AG04449 (cell line): ENCODE results near the gene GALM.

ENCODE experiments used
- CTCF ChIA-PET: fragments of 350-600 bp; formaldehyde crosslinking; extraction: SDS; loops from one replicate; lab custom pipeline; 2021; ENCODE audit warnings: antibody characterized with exemption; lab: Yijun Ruan, JAX
- POLR2A ChIA-PET: fragments of 400-600, 350-600 bp; formaldehyde crosslinking; extraction: SDS; loops from one replicate; lab custom pipeline; 2020; ENCODE audit warnings: antibody characterized with exemption, inconsistent platforms; lab: Yijun Ruan, JAX
- DNase-seq: peaks from one replicate; pipeline ENCODE4 v3.0.0-alpha.2; 2010; ENCODE audit warnings: low read depth, low spot score
- H3K4me3 ChIP-seq: 2 replicates; pipeline ENCODE4 v1.5.1; 2011; ENCODE audit warnings: low read depth, mild to moderate bottlenecking, control low read depth, low read length
- TF ChIP-seq, protein P1 (sequence below): IDR thresholded peaks from one replicate; pipeline ENCODE4 v1.5.1; 2011; ENCODE audit warnings: mild to moderate bottlenecking, moderate library complexity, low read length, control low read depth, inconsistent platforms; ENCODE audit not compliant: insufficient read depth; ENCODE audit errors: missing control alignments

Gene GALM

DNA sequence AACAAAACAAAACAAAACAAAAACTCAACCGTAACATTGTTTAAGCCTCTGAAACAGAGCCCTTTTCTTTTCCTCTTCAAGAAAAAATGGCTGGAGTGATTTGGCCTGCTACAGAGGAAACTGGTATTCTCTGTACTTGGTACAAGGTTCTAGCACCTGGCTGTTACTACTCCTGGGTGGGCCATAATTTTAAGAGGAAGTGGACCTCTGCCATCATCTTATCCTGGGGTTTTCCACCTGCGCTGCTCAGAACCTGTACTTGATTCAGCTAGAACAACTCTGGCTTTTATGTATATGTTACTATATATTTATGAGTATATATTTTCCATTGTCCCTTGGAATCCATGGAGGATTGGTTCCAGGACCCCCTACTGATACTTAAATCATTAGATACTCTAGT is 62.8 kb downstream of the GALM start:
- ChIA-PET POLR2A (no interaction called here), CTCF (interaction anchor here (1.0 to 15.9 kb wide), 6 partner anchors 12 to 414 kb away, joined by 3 to 321 read pairs (median 11); partner anchors contain the start of gene HNRNPLL)
- DNase-seq = no peak
- TF ChIP-seq, protein P1, sequence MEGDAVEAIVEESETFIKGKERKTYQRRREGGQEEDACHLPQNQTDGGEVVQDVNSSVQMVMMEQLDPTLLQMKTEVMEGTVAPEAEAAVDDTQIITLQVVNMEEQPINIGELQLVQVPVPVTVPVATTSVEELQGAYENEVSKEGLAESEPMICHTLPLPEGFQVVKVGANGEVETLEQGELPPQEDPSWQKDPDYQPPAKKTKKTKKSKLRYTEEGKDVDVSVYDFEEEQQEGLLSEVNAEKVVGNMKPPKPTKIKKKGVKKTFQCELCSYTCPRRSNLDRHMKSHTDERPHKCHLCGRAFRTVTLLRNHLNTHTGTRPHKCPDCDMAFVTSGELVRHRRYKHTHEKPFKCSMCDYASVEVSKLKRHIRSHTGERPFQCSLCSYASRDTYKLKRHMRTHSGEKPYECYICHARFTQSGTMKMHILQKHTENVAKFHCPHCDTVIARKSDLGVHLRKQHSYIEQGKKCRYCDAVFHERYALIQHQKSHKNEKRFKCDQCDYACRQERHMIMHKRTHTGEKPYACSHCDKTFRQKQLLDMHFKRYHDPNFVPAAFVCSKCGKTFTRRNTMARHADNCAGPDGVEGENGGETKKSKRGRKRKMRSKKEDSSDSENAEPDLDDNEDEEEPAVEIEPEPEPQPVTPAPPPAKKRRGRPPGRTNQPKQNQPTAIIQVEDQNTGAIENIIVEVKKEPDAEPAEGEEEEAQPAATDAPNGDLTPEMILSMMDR = no peak
- no peak overlapping the region for H3K4me3 ChIP-seq

DNA sequence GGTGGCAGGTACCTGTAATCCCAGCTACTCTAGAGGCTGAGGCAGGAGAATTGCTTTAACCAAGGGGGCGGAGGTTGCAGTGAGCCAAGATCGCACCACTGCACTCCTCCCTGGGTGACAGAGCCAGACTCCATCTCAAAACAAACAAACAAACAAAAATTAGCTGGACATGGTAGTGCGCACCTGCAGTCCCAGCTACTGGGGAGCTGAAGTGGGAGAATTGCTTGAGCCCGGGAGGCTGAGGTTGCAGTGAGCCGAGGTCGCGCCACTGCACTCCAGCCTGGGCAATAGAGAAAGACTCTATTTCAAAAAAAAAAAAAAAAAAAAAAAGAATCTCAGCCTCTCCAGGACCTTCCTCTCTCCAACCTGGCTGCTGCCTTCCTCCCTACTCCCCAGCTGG is 65.2 kb downstream of the GALM start:
- POLR2A ChIA-PET = interaction anchor here (2.0 to 2.3 kb wide), 2 partner anchors 19 to 20 kb away, joined by 8 to 12 read pairs; partner anchors contain the start of gene SRSF7

DNA sequence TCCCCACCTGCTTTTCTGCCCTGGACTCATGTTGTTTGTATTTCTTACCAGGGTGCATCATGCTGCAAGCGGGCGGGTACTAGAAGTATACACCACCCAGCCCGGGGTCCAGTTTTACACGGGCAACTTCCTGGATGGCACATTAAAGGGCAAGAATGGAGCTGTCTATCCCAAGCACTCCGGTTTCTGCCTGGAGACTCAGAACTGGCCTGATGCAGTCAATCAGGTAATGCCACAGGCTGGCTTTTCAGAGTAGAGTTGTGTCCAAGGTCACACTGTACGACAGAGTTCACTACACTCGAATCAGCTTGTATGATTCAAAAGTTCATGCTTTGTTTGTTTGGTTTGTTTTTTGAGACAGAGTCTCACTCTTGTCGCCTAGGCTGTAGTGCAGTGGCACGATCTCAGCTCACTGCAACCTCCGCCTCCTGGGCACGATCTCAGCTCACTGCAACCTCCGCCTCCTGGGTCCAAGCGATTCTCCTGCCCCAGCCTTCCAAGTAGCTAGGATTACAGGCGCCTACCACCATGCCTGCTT is 65.8 kb downstream of the GALM start:
- no peak for DNase-seq
- CTCF ChIA-PET = interaction anchor here (0.8 to 15.9 kb wide), 11 partner anchors 8 to 199 kb away, joined by 3 to 321 read pairs (median 3); partner anchors contain the start of gene HNRNPLL
- POLR2A ChIA-PET = interaction anchor here (2.0 to 2.3 kb wide), 2 partner anchors 19 to 20 kb away, joined by 8 to 12 read pairs; partner anchors contain the start of gene SRSF7
- TF ChIP-seq, protein P1 = no peak
- H3K4me3 ChIP-seq = no peak overlapping the region

More for the DNA sequence above, 65.2 kb downstream of the GALM start:
- CTCF ChIA-PET = interaction anchor here (0.7 to 15.9 kb wide), 8 partner anchors 9 to 415 kb away, joined by 3 to 321 read pairs (median 4); partner anchors contain the start of gene HNRNPLL
- DNase-seq = no peak
- TF ChIP-seq, protein P1 = no peak
- H3K4me3 ChIP-seq = no peak overlapping the region

DNA sequence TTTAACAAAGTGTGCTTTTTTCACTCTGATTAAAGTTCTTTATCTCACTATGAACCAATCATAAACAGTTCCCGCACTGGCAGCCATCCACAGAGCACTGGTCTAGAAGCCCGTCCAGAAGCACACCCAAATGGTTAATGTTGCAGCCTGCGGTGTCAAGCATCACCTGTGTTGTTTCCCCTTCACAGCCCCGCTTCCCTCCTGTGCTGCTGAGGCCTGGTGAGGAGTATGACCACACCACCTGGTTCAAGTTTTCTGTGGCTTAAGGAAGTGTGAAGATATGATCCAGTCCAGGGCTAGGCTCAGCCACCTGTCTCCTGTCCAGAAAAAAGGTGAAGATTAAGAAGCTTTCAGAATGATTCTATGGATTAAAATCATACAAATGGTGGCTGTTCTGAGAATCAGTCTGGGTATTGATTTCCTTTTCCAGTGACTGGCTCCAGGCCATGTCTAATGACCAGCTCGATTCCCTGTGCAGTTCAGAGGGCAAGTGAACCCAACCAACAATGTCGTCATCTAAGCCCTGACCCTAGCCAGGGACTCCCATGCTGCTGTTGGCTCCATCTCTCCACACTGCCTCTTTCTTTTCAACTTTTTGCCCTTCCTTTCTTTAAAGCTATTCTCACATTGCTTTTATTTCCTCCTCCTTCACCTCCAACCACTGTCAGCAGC is 67.5 kb downstream of the GALM start:
- DNase-seq = no peak
- POLR2A ChIA-PET = interaction anchor here (0.8 kb wide), 1 partner anchor 172 kb away, joined by 3 read pairs; no protein-coding TSS in a partner anchor
- TF ChIP-seq, protein P1 = no peak
- H3K4me3 ChIP-seq = no peak overlapping the region
- CTCF ChIA-PET = interaction anchor here (1.0 to 12.1 kb wide), 7 partner anchors 7 to 204 kb away, joined by 3 to 108 read pairs (median 4); no protein-coding TSS in a partner anchor

DNA sequence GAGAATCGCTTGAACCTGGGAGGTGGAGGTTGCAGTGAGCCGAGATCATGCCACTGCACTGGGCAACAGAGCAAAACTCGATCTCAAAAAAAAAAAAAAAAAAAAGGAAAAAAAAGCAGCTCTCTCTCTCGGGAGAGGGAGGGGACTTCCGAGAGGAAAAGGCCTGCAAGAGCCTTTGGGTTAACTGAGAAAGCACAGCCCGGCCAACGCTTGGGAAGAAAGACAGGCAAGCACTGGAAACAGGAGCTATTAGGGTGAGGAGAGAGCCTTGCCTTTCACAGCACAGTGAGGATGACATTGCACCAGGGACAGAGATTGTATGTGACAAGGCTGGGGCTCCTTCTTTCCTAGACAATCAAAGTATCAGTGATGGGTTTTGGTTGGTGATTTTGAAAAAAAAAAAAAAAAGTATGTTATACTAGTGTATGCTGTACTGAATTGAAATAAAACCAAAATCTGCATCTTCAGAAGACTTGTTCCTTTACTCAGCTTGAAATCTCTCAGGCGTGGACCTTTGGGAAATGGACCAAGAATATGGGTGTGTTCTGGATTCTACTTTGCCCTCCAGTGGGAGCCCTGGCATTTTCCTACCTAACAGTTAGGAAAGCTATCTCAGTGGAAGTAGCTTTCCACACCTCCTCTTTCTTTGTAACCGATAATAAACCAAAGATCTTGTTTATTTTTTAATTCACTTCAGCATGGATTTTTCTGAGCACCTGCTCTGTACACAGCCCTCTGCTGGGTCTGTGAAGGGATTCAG is 68.6 kb downstream of the GALM start:
- POLR2A ChIA-PET = interaction anchor here (0.7 to 2.9 kb wide), 3 partner anchors 10 to 173 kb away, joined by 3 to 20 read pairs (median 3); partner anchors contain the start of gene SRSF7
- DNase-seq = no peak
- CTCF ChIA-PET = interaction anchor here (0.7 to 12.1 kb wide), 11 partner anchors 8 to 586 kb away, joined by 3 to 108 read pairs (median 4); no protein-coding TSS in a partner anchor
- TF ChIP-seq, protein P1 = no peak
- H3K4me3 ChIP-seq = no peak overlapping the region
